HK-2 (cell line): ENCODE measurements around the gene ROR2.
"Not testable (repeated sequence)": the region's sequence is repeated elsewhere in the genome, so short reads cannot be mapped to it uniquely, and the experiment has no call there.

Experiments used
- DNase-seq: peaks from one replicate; pipeline ENCODE4 v3.0.0-alpha.2; 2018; ENCODE audit not compliant: unreplicated experiment

The ROR2 gene

DNA sequence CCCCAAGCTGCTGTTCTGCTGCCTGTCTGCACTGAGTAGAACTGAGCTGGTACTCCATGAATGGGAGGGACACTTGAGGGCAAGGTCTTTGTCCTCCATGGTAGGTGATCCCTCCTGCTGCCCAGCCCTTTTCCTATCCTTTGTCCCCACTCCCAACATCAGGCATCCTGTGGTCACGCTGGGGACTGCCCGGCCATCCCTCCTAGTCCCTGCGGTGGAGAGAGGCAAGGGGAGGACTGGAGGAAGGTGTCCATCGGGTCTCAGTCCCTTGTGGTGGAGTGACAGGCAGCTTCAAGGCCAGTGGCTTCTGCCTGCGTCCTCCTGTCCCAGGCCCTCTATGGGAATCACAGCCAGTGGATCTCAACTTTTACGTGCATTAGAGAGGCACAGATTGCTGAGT lies 25.9 kb downstream of the ROR2 start:
- DNase-seq = no peak

- no peak for DNase-seq
Observed at GRCh38 chr9:91923145-91923544, 26.9 kb downstream of the ROR2 start.

GRCh38 chr9:91921371-91921770 lies 28.7 kb downstream of the ROR2 start:
- no peak for DNase-seq

DNA sequence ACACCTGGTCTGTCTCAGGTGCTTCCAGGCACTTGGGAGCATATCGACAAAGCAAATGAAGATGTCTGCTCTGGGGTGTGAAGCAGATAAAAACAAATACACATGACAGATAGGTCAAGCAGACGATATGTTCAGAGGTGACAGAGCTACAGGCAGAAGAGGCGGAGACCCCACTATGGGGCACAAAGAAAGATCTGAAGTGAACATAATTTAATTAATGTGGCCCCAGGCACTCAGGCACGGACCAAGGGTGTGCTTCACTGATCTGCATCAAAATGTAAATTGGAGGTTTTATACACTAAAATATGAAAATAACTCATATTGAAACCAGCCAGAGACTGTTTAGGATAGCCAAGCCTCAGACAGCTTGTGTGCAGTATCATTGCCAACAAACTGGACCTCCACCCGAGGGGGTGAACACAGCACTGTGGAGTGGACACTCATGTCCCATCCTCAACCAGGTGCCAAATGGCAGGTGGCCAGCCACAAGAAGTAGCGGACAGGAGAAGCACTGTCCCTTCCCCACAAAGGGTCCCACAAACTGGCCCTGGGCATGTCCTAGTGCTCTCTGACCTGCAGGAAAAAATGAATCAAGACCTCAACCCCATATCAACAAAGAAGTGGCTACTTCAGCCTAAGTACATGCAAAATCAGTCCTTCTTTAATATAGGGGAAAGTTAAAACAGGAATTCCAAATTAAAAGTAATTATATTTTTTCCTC lies 29.2 kb downstream of the ROR2 start:
- no peak for DNase-seq

DNA sequence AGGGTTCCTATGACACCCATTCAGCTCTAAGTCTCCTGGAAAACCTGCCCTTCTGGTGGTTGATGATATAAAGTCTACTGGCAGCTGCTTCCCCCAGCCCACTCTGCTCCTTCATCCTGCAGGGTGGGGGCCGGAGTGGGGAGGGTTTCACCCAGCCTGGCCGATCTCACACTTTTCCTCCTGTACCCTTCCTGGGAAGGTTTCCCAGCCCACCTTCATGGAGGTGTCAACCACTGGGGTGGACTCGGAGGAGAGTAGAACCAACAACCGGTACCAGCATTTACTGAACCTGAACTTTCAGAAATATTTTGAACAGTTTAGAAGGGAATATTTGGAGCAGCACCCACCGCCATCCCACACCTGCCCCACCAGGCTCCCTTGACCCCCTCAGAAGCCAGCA lies 30.4 kb downstream of the ROR2 start:
- no peak for DNase-seq

GRCh38 chr9:91917436-91917835 lies 32.6 kb downstream of the ROR2 start:
- DNase-seq = no peak

GRCh38 chr9:91915524-91916263 lies 34.3 kb downstream of the ROR2 start:
- no peak for DNase-seq

DNA sequence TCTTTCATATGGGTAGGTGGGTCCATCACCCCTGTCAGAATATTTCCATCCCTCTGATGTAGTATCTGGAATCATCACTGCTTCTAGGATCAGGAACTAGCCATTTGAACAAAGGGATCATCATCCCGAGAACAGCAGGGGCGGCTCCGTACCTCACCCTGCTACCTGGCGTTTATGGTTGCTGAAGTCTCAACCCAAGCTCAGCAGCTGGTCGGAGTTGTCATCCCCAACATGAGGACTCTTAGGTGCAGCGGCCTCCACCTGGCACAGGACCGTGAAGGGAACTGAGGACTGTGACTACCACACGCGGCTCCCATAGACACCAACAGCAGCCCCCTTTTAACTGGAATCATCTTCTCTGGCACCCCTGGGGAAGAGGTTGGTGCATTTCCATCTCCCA lies 35.1 kb downstream of the ROR2 start:
- no peak for DNase-seq

DNA sequence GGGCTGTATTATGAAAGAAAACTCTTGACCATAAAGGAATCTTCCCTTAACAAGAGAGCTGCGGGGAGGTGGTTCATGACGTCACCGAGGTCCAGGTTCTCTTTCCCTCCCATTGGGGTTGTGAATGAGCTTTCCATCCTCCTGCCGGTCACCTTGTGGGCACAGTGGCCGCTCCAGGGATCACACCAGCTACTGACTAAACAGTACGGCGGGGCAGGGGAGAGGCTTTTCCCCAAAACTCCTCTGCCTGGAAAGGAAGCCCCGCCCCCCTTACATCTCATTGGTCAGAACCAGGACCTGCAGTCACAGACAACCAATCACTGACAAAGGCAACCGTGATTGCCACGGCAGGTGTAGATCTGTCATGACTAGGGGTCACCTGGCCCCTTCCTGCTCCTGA lies 35.6 kb downstream of the ROR2 start:
- no peak for DNase-seq

DNA sequence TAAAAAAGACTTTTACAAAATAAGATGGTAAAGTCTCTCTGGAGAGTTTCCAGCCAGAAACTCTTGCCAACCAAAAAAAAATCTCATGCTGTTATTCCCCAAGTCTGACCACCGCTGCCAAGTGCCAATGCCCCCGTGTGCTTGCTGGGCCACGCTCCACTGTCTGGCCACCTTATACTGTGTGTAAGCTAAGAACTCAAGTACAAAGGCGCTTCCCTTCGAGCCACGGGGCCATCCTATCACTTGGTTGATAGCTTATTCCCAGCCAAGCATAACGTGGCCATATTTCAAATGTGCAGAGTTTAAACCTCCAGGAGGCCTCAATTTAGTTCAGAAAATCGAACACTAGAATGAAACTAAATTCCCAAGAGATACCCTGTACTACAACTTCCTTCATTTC lies 36.0 kb downstream of the ROR2 start:
- DNase-seq = no peak

DNA sequence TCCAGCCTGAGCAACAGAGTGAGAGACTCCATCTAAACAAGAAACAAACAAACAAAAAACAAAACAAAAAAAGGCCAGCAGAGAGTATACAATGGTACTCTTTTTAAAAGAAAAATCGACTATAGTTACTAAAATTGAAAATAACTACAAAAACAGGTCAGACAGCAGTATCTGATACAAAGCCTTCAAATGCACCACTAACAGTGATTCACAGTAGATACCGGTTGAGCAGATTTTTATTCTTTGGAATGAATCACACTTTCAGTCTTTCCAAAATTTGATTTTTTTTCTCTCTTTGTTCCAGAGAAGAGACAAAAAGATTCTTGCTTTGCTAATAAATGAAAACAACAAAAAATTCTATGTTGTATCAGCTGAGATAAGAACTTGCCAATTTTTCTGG lies 36.9 kb downstream of the ROR2 start:
- no peak for DNase-seq

- DNase-seq = no peak
Observed at GRCh38 chr9:91911657-91912056, 38.4 kb downstream of the ROR2 start.

DNA sequence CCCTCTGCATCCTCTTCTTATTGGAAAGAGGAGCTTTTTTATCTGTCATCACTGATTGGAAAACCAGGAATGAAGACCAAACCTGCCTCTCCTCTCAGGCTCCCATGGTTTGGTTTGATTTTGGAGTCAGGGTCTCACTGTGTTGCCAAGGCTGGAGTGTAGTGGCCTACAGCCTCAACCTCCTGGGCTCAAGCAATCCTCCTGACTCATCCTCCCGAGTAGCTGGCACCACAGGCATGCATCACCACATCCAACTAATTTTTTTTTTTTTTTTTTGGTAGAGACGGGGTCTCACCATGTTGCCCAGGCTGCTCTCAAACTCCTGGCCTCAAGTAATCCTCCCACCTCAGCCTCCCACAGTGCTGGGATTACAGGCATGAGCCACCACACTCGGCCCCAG lies 40.8 kb downstream of the ROR2 start:
- DNase-seq = not testable (repeated sequence)

GRCh38 chr9:91908746-91909145 lies 41.3 kb downstream of the ROR2 start:
- DNase-seq = no peak

- DNase-seq = no peak
Observed at GRCh38 chr9:91908293-91908623, 41.8 kb downstream of the ROR2 start.

DNA sequence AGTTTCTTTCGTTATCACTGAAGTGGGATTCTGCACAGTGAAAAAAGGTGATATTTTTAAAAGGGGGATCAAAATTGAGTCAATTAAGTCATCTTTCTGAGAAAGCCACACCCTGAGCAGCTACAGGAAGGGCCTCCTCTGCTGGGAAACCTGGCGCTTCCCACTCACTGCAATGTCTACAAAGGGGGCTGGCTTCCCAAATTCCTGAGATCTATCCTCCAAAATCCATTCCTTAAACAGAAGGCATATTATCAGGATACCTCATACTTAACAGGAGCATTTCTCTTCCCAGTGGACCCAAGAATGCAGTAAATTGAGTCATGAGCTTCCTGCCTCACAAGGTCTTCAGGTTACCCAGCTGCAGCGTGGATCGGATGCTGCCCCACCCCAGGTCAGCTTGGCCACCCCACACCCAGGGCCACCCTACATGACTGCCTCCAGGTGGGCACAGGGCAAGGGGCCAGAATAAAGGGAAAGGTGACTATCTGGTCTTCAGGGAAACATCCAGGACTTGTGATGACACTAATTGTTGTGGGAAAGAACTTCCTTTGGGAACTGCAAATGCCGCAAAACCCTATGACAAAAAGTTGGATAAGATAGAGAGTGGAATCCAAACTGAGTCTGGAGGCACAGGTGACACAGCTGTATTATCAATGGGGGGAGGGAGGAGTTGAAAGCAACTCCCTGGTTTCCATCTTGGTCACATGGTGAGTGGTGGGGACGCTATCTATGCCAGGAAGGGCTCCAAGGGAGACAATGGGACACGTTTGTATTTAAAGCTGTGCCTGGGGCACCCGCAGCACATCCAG lies 42.3 kb downstream of the ROR2 start:
- no peak for DNase-seq

DNA sequence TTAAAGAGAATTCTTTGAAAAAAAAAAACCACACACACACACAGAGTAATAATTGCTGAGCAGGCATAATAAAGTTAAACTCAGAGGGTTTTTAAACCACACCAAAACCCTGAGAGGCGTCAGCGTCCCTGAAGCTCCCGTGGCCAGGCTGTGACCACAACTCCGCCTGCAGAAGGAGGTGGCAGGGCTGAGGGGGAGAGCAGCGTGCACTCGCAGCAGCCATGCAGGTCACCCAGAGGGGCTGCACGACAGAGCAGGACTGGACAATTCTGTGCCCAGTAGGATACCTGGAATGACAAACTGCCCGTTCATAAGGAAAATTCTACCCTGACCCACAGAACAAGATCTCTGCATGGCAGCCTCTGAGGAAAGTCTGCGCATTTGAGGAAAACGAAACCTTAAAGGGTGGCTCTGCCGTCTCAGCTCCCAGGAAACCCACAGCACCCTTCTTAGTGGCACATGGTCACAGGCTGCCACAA lies 44.0 kb downstream of the ROR2 start:
- DNase-seq = no peak

DNA sequence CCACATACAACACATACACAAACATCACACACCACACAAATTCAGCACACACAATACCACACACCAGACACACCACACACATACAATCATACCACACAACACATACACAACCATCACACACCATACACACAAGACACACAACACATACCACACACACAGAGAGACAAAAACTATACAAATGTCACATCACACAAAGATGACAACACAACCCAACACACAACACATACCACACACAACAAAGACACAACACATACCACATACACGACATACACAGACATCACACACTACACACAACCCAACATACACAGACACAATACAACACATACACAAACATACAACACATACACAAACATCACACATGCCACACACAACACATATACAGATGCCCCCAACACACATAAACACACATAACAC lies 44.8 kb downstream of the ROR2 start:
- no peak for DNase-seq

DNA sequence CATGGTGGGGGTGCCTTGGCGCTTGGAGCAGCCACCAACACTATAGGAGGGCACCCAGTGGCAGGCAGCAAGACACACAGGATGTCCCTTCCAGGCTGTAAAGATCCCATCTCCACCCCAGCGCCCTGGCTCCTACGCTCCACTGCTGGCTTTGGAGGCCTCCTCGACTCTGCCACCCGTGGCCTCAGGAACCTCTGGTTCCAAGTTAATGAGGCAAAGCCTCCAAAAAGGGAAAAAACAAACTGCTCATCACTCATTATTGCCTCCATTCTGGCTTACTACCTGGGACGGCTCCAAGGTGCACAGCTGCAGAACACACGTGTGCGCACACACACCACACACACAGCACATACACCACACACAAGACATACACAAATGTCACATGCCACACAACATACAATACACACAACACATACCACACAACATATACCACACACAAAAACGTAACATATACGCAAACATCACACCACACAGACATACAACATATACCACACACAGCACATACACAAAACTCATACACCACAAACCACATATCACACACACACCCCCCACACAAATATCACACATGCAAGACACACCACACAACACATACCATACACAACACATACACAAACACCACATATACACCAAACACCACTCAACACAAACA lies 45.3 kb downstream of the ROR2 start:
- DNase-seq = no peak

DNA sequence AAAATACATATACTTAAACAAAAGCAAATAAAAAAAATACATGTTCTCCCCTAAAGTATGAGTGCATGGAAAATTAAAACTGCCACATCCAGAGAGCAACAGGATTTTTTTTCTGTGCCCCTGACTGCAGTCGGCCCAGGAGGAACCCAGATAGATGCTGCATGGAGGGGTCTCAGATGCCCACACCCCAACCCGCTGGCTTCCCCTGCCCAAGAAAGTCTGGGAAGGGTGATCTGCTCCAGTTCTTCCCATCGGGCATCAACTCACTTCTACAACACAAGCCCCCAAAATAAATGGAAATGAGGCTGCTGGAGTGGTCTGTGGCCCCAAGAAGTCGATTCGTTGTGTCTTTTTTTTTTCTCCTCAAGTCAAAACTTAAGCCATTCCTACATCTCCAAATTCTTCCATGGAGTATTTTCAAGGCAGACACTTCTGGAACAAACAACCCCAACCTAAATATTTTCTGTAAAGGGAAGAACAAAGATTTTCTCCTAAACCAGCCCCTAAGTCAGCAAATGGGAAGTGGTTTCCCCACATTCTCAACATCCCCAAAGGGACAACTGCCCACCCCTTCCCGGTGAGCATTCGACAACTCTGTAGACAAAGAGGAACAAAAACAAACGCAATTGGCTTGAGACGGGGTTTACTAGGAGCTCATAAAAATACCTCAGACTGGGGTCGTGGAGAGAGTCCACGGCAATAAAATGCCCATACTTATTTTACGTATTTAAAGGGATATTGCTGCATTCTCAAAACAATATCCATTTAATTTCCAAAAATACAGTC lies 46.7 kb downstream of the ROR2 start:
- DNase-seq = no peak

DNA sequence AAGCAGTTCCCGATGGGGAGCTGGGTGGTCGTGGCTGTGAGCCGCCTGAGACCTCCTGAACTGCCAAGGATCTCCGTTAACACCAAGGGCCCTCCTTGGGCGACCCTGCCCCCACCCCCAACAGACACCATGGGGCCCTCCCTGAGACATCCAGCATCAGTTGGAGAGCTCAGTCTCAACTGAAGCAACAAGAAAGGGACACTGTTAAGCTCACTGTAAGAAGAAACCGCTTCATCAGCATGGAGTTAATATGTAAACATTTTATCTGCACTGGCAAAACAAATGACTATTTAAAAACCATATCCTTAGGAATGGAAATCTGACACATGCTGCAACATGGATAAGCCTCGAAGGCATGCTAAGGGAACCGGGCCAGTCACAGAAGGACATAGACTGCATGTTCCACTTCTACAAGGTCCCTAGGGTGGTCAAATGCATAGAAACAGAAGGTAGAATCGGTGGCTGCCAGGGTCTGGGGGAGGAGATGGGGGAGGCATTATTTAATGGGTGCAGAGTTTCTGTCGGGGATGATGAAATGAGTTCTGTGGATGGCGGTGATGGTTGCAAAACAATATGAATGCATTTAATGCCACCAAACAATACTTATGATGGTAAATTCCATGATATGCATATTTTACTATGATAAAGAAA lies 47.4 kb downstream of the ROR2 start:
- no peak for DNase-seq
